Metanephros (tissue), 1 donor: Measurements from ENCODE around the gene FAM174B. TPM values are rescaled to one million over a fixed set of nuclear protein-coding genes. Genes with fewer than 3 reads are reported as not detected.

ENCODE experiments used
- total RNA-seq: library from RNA; depleted of rRNA; stranded (reverse); fragments of >200 nt; gene quantifications from one replicate; pipeline ENCODE4 v1.2.3, GENCODE V29; 2014

FAM174B gene
- total RNA-seq, result 17.9 TPM

GRCh38 chr15:92655178-92655995 lies at the start of gene FAM174B:
Gene FAM174B (minus strand): TSS chr15:92655775.

Other genes starting within 250 kb of the FAM174B start
- gene CHD2, start 244.5 kb upstream of the FAM174B start, total RNA-seq, result 167 TPM